ENCODE measurements around the gene CAMK1D.

DNA sequence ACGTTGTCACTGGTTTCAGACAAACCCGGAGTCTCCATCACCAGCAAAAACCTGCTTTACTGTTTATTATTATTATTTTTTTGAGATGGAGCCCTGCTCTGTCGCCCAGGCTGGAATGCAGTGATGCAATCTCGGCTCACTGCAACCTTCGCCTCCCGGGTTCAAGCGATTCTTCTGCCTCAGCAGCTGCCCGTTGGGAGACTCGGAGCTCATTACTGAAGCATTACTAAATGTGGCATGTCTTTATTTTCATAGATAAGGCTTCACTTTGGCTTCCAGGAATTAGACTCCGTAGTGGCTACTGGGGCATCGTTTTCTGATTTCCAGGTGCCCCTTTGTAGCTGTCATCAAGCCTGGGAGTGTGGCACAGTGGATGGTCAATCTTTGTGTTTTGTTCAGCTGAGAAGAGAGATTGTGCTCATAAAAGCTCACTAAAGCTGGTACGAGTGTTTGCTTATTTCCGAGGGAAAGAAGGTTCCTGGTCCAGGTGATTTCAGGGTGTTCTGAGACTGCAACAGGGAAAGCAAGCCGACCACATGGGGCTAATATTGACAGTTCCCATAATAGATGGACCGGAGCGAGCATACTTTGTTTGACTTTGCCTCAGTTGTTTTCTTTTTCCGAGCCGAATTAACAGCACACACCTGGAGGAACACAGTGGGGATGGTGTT is 163.1 kb downstream of the CAMK1D start:
- no peak for TF ChIP-seq POLR2AphosphoS5 (IDR thresholded peaks at IDR 0.05)
- TF ChIP-seq CTCF (IDR thresholded peaks at IDR 0.05) = no peak

Measured in breast epithelium (tissue), 3 donors.